NCI-H510A (cell line): ENCODE results near the gene SSTR1.

Source experiments
- DNase-seq: peaks from one replicate; lab custom pipeline; 2025; lab: John Stamatoyannopoulos, UW

Gene SSTR1

DNA sequence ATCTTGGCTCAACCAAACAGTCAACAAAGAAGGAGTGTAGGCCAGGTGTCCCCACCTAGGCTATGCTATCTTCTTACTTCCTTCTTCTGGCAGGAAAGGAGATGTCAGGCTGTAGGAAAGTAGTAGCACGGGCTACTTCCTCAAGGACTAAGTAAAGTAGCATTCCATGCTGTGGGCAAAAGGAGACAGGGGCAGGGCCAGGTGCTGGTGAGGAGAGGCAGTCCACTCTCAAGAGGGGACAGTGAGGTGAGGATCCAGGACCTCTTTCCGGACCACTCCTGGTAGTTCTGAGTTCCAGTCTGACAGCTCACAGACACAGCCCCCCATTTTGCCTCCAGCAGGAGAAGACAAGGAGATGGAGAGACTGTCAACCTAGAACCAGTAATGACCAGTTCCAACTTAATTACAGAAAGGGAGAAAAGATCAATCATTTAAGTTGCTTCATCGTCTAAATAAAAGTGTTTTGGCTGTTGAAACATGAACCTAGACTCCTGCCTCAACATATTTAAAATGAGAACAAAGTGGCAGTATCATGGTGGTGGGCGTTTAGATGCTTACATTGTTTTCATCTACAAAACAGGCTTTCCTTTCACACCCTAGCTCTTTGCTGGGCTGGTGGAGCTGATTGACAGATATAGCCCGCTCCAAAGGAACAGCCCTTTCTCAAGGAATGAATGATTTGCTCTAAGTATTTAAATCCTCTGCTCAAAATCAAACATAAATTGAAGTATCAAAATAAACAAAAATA lies 5.1 kb upstream of the SSTR1 start:
- DNase-seq = no peak

DNA sequence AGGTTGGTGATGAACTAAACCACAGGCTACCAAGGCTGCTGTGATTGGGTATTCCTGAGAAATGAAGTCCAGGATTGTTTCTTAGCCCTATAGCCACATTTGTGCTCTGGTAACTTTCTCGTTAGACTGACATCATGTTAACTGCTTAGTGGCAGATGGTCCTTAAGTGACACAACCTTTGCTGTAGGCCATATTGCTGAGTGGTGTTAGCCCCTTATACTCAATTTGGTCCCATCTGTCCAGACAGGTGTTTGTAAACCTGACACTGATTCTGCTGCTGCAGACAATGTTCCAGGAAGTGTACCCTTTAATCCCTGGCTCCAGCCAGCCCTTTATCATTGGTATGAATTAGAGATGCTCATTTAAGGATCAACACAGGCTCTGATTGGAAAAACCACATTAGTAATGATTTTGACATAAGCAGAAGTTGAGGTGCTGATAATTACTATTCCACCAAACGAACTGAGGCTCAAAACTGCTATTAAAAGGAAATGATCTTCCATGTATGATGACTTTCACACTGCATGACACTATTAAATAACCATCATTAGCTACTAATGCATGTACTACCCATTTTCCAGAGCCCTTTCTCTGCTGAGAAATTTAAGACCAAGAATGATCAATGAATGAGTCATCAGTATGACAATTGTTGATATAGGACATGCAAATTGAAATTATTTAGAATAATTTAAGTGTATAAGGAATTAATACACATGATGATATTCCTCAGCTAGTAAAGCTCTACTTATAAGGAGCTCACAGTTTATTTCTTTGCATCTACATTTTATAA lies 3.6 kb upstream of the SSTR1 start:
- no peak for DNase-seq

DNA sequence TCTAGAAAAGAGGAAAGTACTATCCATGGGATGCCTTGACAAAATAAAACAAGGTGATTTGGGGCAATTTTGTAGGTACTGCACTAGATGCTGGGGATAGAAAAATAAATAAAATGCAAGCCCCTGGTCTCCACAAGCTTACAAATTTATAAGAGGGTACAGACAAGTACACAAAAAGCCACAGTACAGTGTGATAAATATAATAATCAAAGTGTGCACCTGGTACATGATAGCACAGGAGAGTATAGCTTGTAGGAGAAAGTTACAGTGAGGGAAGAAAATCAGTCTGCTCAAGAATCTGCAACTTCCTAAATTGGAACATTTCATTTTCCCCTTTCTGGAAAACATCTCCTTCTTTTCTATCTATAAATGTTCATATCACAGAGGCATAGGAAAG lies 3.0 kb upstream of the SSTR1 start:
- DNase-seq = no peak

DNA sequence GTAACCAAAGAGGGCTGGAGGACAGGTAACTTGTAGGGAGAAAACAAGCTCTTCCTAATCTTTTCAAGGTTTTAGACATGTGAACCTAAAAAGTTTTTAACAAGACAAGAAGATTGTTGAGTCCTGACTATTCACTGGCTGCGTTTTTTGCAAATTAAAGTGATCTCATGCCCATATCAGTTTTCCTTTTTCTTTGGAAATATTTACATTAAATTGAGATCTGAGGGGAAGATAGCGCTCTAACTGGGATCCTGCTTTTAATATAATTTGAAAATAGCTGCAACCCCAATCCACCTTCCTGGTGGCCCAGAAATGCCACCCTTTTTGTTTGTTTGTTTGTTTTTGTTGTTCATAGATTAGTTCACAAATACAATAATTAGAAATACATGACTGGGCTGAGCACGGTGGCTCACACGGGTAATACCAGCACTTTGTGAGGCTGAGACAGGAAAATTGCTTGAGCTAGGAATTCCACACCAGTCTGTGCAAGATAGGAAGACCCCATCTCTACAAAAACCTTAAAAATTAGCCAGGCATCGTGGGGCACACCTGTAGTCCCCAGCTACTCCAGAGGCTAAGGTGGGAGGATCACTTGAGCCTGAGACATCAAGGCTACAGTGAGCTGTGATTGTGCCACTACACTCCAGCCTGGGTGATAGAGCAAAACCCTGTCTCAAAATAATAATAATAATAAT lies 2.4 kb upstream of the SSTR1 start:
- DNase-seq = no peak

DNA sequence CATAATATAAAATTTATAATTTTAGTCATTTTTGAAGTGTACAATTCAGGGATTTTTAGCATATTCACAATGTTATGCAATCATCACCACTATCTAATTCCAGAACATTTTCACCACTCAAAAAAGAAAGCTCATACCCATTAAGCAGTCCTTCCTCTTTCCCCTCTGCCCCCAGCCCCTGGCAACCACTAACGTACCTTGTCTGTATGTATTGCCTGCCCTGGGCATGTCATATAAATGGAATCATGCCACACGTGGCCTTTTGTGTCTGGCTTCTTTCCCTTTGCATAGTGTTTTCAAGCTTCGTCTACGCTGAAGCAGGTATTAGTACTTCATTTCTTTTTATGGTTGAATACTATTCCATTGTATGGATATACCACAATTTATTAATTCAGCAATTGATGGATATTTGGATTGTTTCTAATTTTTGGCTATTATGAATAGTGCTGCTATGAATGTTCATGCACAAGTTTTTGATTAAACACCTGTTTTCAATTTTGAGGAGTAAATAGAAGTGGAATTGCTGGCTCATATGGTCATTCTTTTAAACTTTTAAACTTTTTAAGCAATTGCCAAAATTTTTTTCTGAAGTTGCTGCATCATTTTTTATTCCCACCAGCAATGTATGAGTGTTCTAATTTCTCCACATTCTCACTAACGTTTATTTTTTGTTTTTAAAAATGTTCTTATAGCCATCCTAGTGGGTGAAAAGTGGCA lies 1.6 kb upstream of the SSTR1 start:
- no peak for DNase-seq

DNA sequence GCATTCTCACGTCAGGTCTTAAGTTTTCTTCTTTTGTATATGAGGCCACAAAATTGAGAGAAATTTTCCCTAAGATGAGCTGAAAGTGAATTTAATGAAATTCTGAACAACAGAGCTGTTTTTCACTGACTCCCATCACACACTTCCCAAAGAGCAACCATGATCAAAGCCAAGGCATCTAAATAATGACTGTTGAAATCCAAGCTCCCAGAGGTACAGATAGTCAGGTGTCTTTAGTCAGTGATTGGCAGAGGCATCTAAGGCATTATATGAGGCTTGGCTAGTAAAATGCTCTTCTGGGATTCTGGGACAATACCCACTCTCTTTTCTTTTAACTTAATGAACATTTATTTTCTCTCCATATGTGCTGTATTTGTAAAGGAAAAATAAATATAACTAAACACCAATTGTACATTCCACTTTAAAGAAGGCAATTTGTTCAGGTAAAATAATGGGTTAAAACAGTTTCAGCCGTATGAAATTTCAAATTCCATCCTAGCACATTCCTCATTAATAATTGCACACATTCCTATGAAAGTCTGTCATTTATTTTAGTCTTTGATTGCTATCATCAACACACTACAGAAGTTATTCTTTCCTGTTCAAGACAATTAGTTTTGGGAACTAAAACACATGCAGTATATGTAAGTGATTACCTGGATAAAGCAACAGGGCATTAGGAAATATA lies 871 bp upstream of the SSTR1 start:
- DNase-seq = no peak

DNA sequence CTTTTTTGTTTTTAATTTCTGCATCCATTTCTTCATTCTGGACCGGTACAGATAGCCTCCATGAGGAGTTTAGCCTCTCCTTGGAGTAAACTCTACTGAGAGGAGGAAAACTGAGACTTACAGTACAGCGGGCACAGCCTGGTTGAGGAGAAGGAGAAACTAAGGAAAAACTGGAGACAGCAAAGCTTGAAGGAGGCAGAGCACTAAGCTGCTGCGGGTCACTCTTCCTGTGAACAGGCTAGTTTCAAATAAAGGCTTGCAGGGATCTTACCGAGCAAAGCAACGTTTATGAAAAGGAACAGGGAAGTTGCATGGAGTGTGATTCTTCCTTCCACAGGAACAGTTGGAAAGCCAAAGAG lies 348 bp upstream of the SSTR1 start:
- no peak for DNase-seq

DNA sequence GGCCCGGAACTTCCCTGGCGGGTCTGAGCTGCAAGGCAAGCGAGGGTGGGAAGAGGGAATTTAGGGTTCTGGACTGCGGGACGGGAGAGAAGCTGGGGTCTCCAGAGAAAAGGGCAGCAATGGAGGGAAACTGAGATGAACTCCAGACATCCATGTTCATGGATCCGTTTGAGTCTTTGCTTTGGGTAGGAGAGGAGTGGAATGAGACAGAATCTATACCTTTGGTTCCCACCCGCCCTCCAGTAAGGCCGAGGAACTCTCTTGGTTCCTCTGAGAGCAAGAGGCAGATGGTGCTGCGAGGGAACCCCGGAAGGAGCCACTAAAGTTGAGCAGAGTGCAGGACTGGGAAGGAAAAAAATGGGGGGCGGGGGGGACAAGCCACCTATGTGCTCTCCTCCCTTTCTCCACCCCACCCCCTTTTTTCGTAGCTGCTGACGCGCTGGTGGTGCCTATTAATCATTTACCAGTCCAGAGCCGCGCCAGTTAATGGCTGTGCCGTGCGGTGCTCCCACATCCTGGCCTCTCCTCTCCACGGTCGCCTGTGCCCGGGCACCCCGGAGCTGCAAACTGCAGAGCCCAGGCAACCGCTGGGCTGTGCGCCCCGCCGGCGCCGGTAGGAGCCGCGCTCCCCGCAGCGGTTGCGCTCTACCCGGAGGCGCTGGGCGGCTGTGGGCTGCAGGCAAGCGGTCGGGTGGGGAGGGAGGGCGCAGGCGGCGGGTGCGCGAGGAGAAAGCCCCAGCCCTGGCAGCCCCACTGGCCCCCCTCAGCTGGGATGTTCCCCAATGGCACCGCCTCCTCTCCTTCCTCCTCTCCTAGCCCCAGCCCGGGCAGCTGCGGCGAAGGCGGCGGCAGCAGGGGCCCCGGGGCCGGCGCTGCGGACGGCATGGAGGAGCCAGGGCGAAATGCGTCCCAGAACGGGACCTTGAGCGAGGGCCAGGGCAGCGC lies 1.2 kb downstream of the SSTR1 start:
- DNase-seq = peak; percentile 34

DNA sequence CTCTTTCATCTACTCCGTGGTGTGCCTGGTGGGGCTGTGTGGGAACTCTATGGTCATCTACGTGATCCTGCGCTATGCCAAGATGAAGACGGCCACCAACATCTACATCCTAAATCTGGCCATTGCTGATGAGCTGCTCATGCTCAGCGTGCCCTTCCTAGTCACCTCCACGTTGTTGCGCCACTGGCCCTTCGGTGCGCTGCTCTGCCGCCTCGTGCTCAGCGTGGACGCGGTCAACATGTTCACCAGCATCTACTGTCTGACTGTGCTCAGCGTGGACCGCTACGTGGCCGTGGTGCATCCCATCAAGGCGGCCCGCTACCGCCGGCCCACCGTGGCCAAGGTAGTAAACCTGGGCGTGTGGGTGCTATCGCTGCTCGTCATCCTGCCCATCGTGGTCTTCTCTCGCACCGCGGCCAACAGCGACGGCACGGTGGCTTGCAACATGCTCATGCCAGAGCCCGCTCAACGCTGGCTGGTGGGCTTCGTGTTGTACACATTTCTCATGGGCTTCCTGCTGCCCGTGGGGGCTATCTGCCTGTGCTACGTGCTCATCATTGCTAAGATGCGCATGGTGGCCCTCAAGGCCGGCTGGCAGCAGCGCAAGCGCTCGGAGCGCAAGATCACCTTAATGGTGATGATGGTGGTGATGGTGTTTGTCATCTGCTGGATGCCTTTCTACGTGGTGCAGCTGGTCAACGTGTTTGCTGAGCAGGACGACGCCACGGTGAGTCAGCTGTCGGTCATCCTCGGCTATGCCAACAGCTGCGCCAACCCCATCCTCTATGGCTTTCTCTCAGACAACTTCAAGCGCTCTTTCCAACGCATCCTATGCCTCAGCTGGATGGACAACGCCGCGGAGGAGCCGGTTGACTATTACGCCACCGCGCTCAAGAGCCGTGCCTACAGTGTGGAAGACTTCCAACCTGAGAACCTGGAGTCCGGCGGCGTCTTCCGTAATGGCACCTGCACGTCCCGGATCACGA lies 2.2 kb downstream of the SSTR1 start:
- DNase-seq = peak; percentile 20

DNA sequence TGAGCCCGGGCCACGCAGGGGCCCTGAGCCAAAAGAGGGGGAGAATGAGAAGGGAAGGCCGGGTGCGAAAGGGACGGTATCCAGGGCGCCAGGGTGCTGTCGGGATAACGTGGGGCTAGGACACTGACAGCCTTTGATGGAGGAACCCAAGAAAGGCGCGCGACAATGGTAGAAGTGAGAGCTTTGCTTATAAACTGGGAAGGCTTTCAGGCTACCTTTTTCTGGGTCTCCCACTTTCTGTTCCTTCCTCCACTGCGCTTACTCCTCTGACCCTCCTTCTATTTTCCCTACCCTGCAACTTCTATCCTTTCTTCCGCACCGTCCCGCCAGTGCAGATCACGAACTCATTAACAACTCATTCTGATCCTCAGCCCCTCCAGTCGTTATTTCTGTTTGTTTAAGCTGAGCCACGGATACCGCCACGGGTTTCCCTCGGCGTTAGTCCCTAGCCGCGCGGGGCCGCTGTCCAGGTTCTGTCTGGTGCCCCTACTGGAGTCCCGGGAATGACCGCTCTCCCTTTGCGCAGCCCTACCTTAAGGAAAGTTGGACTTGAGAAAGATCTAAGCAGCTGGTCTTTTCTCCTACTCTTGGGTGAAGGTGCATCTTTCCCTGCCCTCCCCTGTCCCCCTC lies 3.0 kb downstream of the SSTR1 start:
- no peak for DNase-seq

DNA sequence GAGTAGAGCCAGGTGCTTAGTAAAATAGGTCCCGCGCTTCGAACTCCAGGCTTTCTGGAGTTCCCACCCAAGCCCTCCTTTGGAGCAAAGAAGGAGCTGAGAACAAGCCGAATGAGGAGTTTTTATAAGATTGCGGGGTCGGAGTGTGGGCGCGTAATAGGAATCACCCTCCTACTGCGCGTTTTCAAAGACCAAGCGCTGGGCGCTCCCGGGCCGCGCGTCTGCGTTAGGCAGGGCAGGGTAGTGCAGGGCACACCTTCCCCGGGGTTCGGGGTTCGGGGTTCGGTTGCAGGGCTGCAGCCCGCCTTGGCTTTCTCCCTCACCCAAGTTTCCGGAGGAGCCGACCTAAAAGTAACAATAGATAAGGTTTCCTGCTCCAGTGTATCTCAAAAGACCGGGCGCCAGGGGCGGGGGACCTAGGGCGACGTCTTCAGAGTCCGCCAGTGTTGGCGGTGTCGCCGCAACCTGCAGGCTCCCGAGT lies 3.6 kb downstream of the SSTR1 start:
- DNase-seq = no peak

DNA sequence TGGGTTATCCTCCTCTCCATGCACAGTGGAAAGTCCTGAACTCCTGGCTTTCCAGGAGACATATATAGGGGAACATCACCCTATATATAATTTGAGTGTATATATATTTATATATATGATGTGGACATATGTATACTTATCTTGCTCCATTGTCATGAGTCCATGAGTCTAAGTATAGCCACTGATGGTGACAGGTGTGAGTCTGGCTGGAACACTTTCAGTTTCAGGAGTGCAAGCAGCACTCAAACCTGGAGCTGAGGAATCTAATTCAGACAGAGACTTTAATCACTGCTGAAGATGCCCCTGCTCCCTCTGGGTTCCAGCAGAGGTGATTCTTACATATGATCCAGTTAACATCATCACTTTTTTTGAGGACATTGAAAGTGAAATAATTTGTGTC lies 4.4 kb downstream of the SSTR1 start:
- DNase-seq = no peak

DNA sequence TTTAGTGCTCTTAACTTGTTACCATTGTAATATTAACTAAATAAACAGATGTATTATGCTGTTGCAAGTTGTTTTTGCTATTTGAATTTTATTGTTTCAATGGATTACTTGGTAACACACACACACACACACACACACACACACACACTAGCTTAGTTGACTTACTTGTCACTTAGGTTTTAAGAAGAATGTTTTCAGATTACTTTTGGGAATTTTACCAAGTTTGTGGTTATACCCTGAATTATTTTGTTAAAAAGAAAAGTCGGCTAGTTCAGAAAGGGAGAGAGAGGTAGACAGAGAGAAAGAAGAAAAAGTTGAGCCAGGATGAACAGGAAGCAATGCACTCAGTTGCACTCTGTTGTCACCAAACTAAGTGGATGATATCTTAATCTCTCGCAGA lies 5.3 kb downstream of the SSTR1 start:
- DNase-seq = no peak

DNA sequence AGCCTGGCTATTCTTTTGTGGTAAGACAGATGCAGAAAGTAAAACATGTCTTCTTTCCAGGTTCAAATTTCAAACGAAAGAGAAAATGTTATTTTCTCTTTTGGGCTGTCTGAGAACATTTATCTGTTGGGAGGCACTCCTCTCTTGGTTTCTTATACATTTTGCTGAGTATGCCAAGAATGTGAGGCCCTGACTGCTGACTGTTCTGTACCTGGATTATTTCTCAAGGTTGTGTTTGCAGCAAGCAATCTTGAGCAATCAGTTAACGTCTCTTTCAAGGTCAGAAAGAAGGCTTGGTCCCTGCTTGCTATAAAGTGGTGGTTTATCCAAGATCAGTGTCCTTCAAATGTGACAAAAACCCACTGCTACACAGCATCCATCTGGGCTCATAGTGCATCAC lies 9.8 kb downstream of the SSTR1 start:
- no peak for DNase-seq

DNA sequence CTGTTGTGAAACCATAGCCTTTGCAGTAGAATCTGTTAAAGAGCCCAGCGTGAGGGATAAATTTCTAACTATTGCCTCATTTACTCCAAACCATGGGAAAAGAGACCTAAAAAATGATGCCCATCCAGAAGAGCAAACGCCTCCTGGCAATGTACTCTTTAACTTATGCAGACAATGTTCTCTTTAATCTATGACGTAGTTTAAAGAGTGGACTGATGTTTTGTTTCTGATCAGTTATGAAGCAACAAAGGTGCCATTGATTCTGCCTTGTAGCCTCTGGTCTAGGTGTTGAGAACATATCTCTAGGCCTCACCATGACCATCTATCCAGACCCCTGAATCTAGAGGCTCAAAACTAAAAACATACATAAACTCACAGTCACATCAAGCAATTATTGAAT lies 13.4 kb downstream of the SSTR1 start:
- no peak for DNase-seq

DNA sequence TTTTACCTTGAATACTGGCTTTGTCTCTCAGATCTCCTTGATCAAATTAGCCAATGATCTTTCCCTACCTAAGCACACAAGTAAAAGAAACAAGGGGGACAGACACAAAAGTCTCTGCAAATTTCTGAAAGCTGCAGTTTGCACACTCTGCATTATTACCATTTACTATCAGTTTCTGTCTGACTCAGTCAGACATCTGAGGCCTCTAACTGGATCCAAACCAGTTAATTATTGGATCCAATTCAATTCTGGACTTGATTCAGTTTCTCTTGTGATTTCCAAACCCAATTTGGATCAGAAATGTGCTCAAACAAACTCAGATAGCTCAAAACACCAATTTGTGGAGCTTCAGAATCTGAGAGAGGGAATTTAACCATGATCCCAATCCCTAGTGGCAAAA lies 16.6 kb downstream of the SSTR1 start:
- DNase-seq = no peak

DNA sequence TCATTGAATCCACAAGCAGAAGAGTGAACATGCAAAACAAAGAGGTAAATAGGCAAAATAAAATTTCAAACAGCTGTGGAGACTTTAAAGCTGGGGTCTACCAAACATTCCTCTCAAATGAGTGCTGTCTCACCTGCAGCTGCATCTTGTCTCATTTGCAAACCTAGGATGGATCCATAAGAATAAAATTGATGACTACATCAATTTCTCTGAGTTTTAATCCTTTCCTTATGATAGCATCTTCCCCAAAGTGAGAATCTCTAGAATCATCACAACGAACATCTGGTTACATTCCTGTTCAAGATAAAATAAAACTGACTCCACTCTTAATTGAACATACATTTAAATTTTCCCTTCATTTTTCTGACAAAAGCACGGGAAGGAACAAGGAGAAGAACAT lies 18.2 kb downstream of the SSTR1 start:
- DNase-seq = no peak

DNA sequence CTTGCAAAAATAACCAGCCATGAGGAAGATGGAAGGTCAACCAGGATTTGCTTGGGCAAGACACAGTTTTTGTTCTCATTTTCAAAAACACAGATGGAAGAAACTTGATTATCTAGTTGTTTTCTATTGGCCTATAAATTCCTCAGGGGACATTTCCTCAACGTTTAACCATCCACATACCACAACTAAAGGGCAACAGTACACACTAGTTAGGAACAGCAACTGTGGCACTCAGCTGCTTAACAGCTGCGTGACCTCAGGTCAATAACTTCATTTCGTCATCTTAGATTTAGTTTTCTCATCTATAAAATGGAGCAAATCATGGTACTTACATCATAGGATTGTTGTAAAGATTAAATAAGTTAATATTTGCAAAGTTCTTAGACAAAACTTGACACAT lies 18.7 kb downstream of the SSTR1 start:
- DNase-seq = no peak

DNA sequence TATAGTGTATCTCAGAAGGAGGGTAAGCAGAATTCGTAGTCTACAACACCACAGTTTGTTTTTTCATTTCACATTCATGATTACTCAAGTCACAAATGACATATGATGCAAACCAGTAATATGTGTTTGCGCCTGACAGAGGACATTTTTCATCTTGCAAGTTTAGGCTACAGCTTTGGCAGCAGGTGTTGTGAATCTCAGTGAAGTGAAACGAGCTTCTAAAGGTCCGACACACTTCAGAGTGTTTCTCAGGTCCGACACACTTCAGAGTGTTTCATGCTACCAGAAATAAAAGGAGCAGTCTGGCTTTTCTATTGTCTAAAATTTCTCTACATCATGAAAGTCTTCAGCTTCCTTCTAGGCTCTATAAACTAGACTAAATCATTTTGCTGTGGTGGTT lies 25.5 kb downstream of the SSTR1 start:
- no peak for DNase-seq
